Spinal cord (tissue), 10 donors: ENCODE results near the gene EMILIN2. TPM values are rescaled to one million over a fixed set of nuclear protein-coding genes. Genes with fewer than 3 reads are reported as not detected.

Source experiments
- DNase-seq, 6 donors: peaks; one replicate each; pipeline versions ENCODE4 v3.0.0 to v3.0.0-alpha.2; 2013 to 2015; ENCODE audit warnings: low spot score in 6 of 6, low read depth in 4 of 6
- H3K27ac ChIP-seq: one replicate; pipeline ENCODE4 v1.5.1; 2013; ENCODE audit warnings: low read depth, low read length, control low read depth
- H3K27me3 ChIP-seq: one replicate; pipeline ENCODE4 v1.6.1; 2013; ENCODE audit warnings: low read length; ENCODE audit not compliant: control insufficient read depth, insufficient read depth
- H3K36me3 ChIP-seq: one replicate; pipeline ENCODE4 v1.6.1; 2013; ENCODE audit warnings: low read length; ENCODE audit not compliant: control insufficient read depth, insufficient read depth
- H3K4me1 ChIP-seq: one replicate; pipeline ENCODE4 v1.6.1; 2013; ENCODE audit warnings: low read length; ENCODE audit not compliant: control insufficient read depth, insufficient read depth
- H3K4me3 ChIP-seq: one replicate; pipeline ENCODE4 v1.5.1; 2013; ENCODE audit warnings: low read depth, low read length, control low read depth
- H3K9me3 ChIP-seq: one replicate; pipeline ENCODE4 v1.6.1; 2013; ENCODE audit warnings: low read length; ENCODE audit not compliant: control insufficient read depth, insufficient read depth
- WGBS: methylation state at CpG from one replicate; pipeline ENCODE4 v1.1.5; 2013; ENCODE audit warnings: missing lambda C conversion rate; ENCODE audit not compliant: insufficient coverage; 5-methylcytosine and 5-hydroxymethylcytosine counted together
- polyA plus RNA-seq, 2 donors: library from polyadenylated mRNA; unstranded; fragments of 120-200 nt; gene quantifications; one replicate each; pipeline ENCODE4 v1.2.1, GENCODE V29; 2013; ENCODE audit not compliant: insufficient read length in 2 of 2
- total RNA-seq, 2 donors: library from RNA; depleted of rRNA in 1 of 2; stranded (reverse); fragments of 120-200 nt in 1 of 2; fragments of >200 nt in 1 of 2; gene quantifications; one replicate each; pipeline versions ENCODE4 v1.2.3 to v1.2.4, GENCODE V29; 2013 to 2014
- donor health status: healthy.

EMILIN2 gene
- total and polyA plus RNA-seq, 4 donors: 5.6 to 20.1 (median 12.0) TPM

GRCh38 chr18:2958819-2959298 lies 112.1 kb downstream of the EMILIN2 start:
- Histone ChIP-seq H3K36me3 (peaks cover 7% of the 10 kb centered on the region), H3K27me3 (no peaks in the 10 kb centered on the region), H3K27ac (no peak overlapping the region), H3K4me1 (peaks cover 3% of the 10 kb centered on the region), H3K9me3 (no peaks in the 10 kb centered on the region), H3K4me3 (no peak overlapping the region)
- DNase-seq: no peak

GRCh38 chr18:2959341-2959740 lies 112.5 kb downstream of the EMILIN2 start:
- no CpG with 5 or more reads among the region's 2 CpGs for WGBS
- H3K27ac ChIP-seq: no peak overlapping the region

GRCh38 chr18:2960983-2961696 lies 114.3 kb downstream of the EMILIN2 start:
- peaks cover 3% of the 10 kb centered on the region for H3K4me1 ChIP-seq
- no peaks in the 10 kb centered on the region for H3K27me3 ChIP-seq
- H3K27ac ChIP-seq: peak overlapping the region; percentile 20
- 67% methylated on average over 5 of the region's 7 CpGs for WGBS
- no peak overlapping the region for H3K4me3 ChIP-seq
- no peak for DNase-seq
- no peaks in the 10 kb centered on the region for H3K9me3 ChIP-seq
- H3K36me3 ChIP-seq: peaks cover 3% of the 10 kb centered on the region

More at GRCh38 chr18:2959341-2959740, 112.5 kb downstream of the EMILIN2 start:
- peaks cover 3% of the 10 kb centered on the region for H3K4me1 ChIP-seq
- DNase-seq: no peak
- H3K36me3 ChIP-seq: peaks cover 7% of the 10 kb centered on the region
- no peak overlapping the region for H3K4me3 ChIP-seq
- H3K27me3 ChIP-seq: no peaks in the 10 kb centered on the region
- no peaks in the 10 kb centered on the region for H3K9me3 ChIP-seq

- peak in 4 of 6 donors; percentile 28 to 70 (median 49) for DNase-seq
- H3K9me3 ChIP-seq: no peaks in the 10 kb centered on the region
- peaks cover 3% of the 10 kb centered on the region for H3K4me1 ChIP-seq
- 28% methylated on average over 2 of the region's 4 CpGs for WGBS
- H3K27ac ChIP-seq: no peak overlapping the region
- no peaks in the 10 kb centered on the region for H3K27me3 ChIP-seq
- H3K4me3 ChIP-seq: no peak overlapping the region
- peaks cover 3% of the 10 kb centered on the region for H3K36me3 ChIP-seq
Measured at GRCh38 chr18:2961821-2962220, 115.0 kb downstream of the EMILIN2 start.

GRCh38 chr18:2963048-2963447 lies 116.2 kb downstream of the EMILIN2 start:
- no CpG with 5 or more reads among the region's 3 CpGs for WGBS
- Histone ChIP-seq H3K4me3 (no peak overlapping the region), H3K4me1 (peaks cover 6% of the 10 kb centered on the region), H3K9me3 (no peaks in the 10 kb centered on the region), H3K27ac (no peak overlapping the region), H3K36me3 (peaks cover 3% of the 10 kb centered on the region), H3K27me3 (no peaks in the 10 kb centered on the region)
- DNase-seq: no peak

- DNase-seq: no peak
- 100% methylated on average over 1 of the region's 8 CpGs for WGBS
- no peaks in the 10 kb centered on the region for H3K27me3 ChIP-seq
- no peak overlapping the region for H3K4me3 ChIP-seq
- H3K27ac ChIP-seq: no peak overlapping the region
- no peaks in the 10 kb centered on the region for H3K9me3 ChIP-seq
- peaks cover 6% of the 10 kb centered on the region for H3K4me1 ChIP-seq
- H3K36me3 ChIP-seq: peaks cover 3% of the 10 kb centered on the region
Measured at GRCh38 chr18:2964361-2965010, 117.7 kb downstream of the EMILIN2 start.

Other genes starting within 250 kb of the EMILIN2 start
- gene SMCHD1, start 191.3 kb upstream of the EMILIN2 start, total RNA-seq: 100 to 1,000 TPM in 1 of 2 donors, 10 to 100 TPM in 1; 86.1 to 189 TPM
- gene SMCHD1, start 191.3 kb upstream of the EMILIN2 start, polyA plus RNA-seq: 10 to 100 TPM; 39.1 to 47.5 TPM
- 10 to 100 TPM; 46.6 to 65.6 TPM for gene LPIN2, start 166.1 kb downstream of the EMILIN2 start, total RNA-seq
- gene LPIN2, start 166.1 kb downstream of the EMILIN2 start, polyA plus RNA-seq: 10 to 100 TPM; 43.7 to 52.5 TPM